ENCODE measurements around the gene PRSS33.

Gene PRSS33

GRCh38 chr16:2761886-2762583 is 25.3 kb downstream of the PRSS33 start:
- DNase-seq (ENCODE audit: extremely low spot score), result no peak
- TF ChIP-seq TARDBP (IDR thresholded peaks at IDR 0.05) (no peak), HDGF (IDR thresholded peaks at IDR 0.05; ENCODE audit: borderline replicate concordance) (no peak), ZNF384 (IDR thresholded peaks at IDR 0.05) (no peak), ELF4 (IDR thresholded peaks at IDR 0.05) (no peak), FOXM1 (IDR thresholded peaks at IDR 0.05; ENCODE audit: borderline replicate concordance) (no peak), LEF1 (IDR thresholded peaks at IDR 0.05; ENCODE audit: borderline replicate concordance) (no peak), BHLHE40 (IDR thresholded peaks at IDR 0.05; ENCODE audit: borderline replicate concordance) (no peak), NFRKB (IDR thresholded peaks at IDR 0.05) (no peak), L3MBTL2 (conservative IDR thresholded peaks at IDR 0.05) (no peak), FOXK2 (IDR thresholded peaks at IDR 0.05) (no peak), SUZ12 (IDR thresholded peaks at IDR 0.05) (no peak)
- CTCF ChIA-PET, result no interaction called here
- POLR2A ChIA-PET, result interaction anchor here (2.0 kb wide), 1 partner anchor 10 kb away, joined by 8 read pairs; the partner anchor contains the start of gene SRRM2

GRCh38 chr16:2761472-2761871 is 25.9 kb downstream of the PRSS33 start:
- TF ChIP-seq PKNOX1 (IDR thresholded peaks at IDR 0.05) (no peak), TARDBP (IDR thresholded peaks at IDR 0.05) (no peak), FOXA1 (IDR thresholded peaks at IDR 0.05) (no peak), L3MBTL2 (conservative IDR thresholded peaks at IDR 0.05) (no peak), FOXK2 (IDR thresholded peaks at IDR 0.05) (no peak), BHLHE40 (IDR thresholded peaks at IDR 0.05; ENCODE audit: borderline replicate concordance) (no peak), NFRKB (IDR thresholded peaks at IDR 0.05) (no peak), SUZ12 (IDR thresholded peaks at IDR 0.05) (no peak)
- no peak for DNase-seq (ENCODE audit: extremely low spot score)
- POLR2A ChIA-PET, result no interaction called here
- CTCF ChIA-PET, result no interaction called here

GRCh38 chr16:2757344-2757743 is 30.0 kb downstream of the PRSS33 start:
- DNase-seq (ENCODE audit: extremely low spot score), result no peak
- no peak for TF ChIP-seq ELF4 (IDR thresholded peaks at IDR 0.05)
- TF ChIP-seq LEF1 (IDR thresholded peaks at IDR 0.05; ENCODE audit: borderline replicate concordance), result no peak
- TF ChIP-seq PKNOX1 (IDR thresholded peaks at IDR 0.05), result no peak
- TF ChIP-seq TARDBP (IDR thresholded peaks at IDR 0.05), result no peak
- no peak for TF ChIP-seq FOXM1 (IDR thresholded peaks at IDR 0.05; ENCODE audit: borderline replicate concordance)
- TF ChIP-seq NFRKB (IDR thresholded peaks at IDR 0.05), result no peak
- no peak for TF ChIP-seq FOXA1 (IDR thresholded peaks at IDR 0.05)
- no peak for TF ChIP-seq SP1 (IDR thresholded peaks at IDR 0.05)
- TF ChIP-seq HDGF (IDR thresholded peaks at IDR 0.05; ENCODE audit: borderline replicate concordance), result no peak
- no peak for TF ChIP-seq CTBP1 (IDR thresholded peaks at IDR 0.05; ENCODE audit: borderline replicate concordance)
- no peak for TF ChIP-seq BHLHE40 (IDR thresholded peaks at IDR 0.05; ENCODE audit: borderline replicate concordance)
- no peak for TF ChIP-seq FOXK2 (IDR thresholded peaks at IDR 0.05)
- TF ChIP-seq SUZ12 (IDR thresholded peaks at IDR 0.05), result no peak
- TF ChIP-seq ZNF384 (IDR thresholded peaks at IDR 0.05), result no peak
- ChIA-PET POLR2A (interaction anchor here (0.7 kb wide), 1 partner anchor 21 kb away, joined by 4 read pairs; no protein-coding TSS in a partner anchor), CTCF (no interaction called here)

- TF ChIP-seq LEF1 (IDR thresholded peaks at IDR 0.05; ENCODE audit: borderline replicate concordance), result no peak
- no peak for TF ChIP-seq TARDBP (IDR thresholded peaks at IDR 0.05)
- TF ChIP-seq ELF4 (IDR thresholded peaks at IDR 0.05), result no peak
- no peak for TF ChIP-seq CTBP1 (IDR thresholded peaks at IDR 0.05; ENCODE audit: borderline replicate concordance)
- no peak for TF ChIP-seq ARNT (IDR thresholded peaks at IDR 0.05)
- TF ChIP-seq NFRKB (IDR thresholded peaks at IDR 0.05), result no peak
- TF ChIP-seq HDGF (IDR thresholded peaks at IDR 0.05; ENCODE audit: borderline replicate concordance), result no peak
- TF ChIP-seq FOXK2 (IDR thresholded peaks at IDR 0.05), result no peak
- TF ChIP-seq ZNF384 (IDR thresholded peaks at IDR 0.05), result no peak
- no peak for TF ChIP-seq L3MBTL2 (conservative IDR thresholded peaks at IDR 0.05)
- TF ChIP-seq FOXA1 (IDR thresholded peaks at IDR 0.05), result no peak
- POLR2A ChIA-PET, result interaction anchor here (1.0 to 1.1 kb wide), 2 partner anchors 18 to 75 kb away, joined by 3 read pairs; no protein-coding TSS in a partner anchor
- CTCF ChIA-PET, result no interaction called here
- no peak for DNase-seq (ENCODE audit: extremely low spot score)
Measured at GRCh38 chr16:2756288-2757015, 30.9 kb downstream of the PRSS33 start.

GRCh38 chr16:2755158-2755557 is 32.2 kb downstream of the PRSS33 start:
- TF ChIP-seq PKNOX1 (IDR thresholded peaks at IDR 0.05) (no peak), SUZ12 (IDR thresholded peaks at IDR 0.05) (no peak), CTBP1 (IDR thresholded peaks at IDR 0.05; ENCODE audit: borderline replicate concordance) (no peak), ARNT (IDR thresholded peaks at IDR 0.05) (no peak), BHLHE40 (IDR thresholded peaks at IDR 0.05; ENCODE audit: borderline replicate concordance) (no peak), ZNF384 (IDR thresholded peaks at IDR 0.05) (no peak), HDGF (IDR thresholded peaks at IDR 0.05; ENCODE audit: borderline replicate concordance) (no peak), FOXK2 (IDR thresholded peaks at IDR 0.05) (no peak), LEF1 (IDR thresholded peaks at IDR 0.05; ENCODE audit: borderline replicate concordance) (no peak), TARDBP (IDR thresholded peaks at IDR 0.05) (no peak)
- ChIA-PET POLR2A (interaction anchor here (4.3 kb wide), 1 partner anchor 20 kb away, joined by 42 read pairs; no protein-coding TSS in a partner anchor), CTCF (no interaction called here)
- no peak for DNase-seq (ENCODE audit: extremely low spot score)

GRCh38 chr16:2753733-2754020 is 33.7 kb downstream of the PRSS33 start:
- no peak for DNase-seq (ENCODE audit: extremely low spot score)
- TF ChIP-seq FOXK2 (IDR thresholded peaks at IDR 0.05), result no peak
- ChIA-PET POLR2A (interaction anchor here (0.6 to 4.3 kb wide), 7 partner anchors 15 to 128 kb away, joined by 3 to 42 read pairs (median 13); partner anchors contain the start of genes ELOB and KCTD5), CTCF (interaction anchor here (0.7 kb wide), 1 partner anchor 16 kb away, joined by 3 read pairs; no protein-coding TSS in a partner anchor)
